Esophagus squamous epithelium (tissue), 4 donors: ENCODE data around the gene FGFR3.

Source experiments
- POLR2A ChIP-seq, 4 donors: fragments of 450-650 bp; IDR thresholded peaks; one replicate each; pipeline ENCODE4 v1.6.1; 2017; ENCODE audit warnings: antibody characterized with exemption in 4 of 4, mild to moderate bottlenecking in 4 of 4, moderate library complexity in 3 of 4
- TF ChIP-seq, protein P1 (sequence below), 6 experiments: fragments of 450-650 bp in 4 of 6; fragments of 200-600 bp in 2 of 6; sonication (generic) in 2 of 6; IDR thresholded peaks; one replicate each; pipeline ENCODE4 v1.5.1; 2016 to 2019; ENCODE audit warnings: antibody characterized with exemption in 6 of 6, mild to moderate bottlenecking in 4 of 6, moderate library complexity in 4 of 6

GRCh38 chr4:1776521-1777161, 16.5 kb upstream of the FGFR3 start:
- TF ChIP-seq, protein P1, sequence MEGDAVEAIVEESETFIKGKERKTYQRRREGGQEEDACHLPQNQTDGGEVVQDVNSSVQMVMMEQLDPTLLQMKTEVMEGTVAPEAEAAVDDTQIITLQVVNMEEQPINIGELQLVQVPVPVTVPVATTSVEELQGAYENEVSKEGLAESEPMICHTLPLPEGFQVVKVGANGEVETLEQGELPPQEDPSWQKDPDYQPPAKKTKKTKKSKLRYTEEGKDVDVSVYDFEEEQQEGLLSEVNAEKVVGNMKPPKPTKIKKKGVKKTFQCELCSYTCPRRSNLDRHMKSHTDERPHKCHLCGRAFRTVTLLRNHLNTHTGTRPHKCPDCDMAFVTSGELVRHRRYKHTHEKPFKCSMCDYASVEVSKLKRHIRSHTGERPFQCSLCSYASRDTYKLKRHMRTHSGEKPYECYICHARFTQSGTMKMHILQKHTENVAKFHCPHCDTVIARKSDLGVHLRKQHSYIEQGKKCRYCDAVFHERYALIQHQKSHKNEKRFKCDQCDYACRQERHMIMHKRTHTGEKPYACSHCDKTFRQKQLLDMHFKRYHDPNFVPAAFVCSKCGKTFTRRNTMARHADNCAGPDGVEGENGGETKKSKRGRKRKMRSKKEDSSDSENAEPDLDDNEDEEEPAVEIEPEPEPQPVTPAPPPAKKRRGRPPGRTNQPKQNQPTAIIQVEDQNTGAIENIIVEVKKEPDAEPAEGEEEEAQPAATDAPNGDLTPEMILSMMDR (IDR thresholded peaks at IDR 0.05): no peak
- no peak for TF ChIP-seq POLR2A (IDR thresholded peaks at IDR 0.05)
